ENCODE results near the gene ZNF512B.

Gene ZNF512B

DNA sequence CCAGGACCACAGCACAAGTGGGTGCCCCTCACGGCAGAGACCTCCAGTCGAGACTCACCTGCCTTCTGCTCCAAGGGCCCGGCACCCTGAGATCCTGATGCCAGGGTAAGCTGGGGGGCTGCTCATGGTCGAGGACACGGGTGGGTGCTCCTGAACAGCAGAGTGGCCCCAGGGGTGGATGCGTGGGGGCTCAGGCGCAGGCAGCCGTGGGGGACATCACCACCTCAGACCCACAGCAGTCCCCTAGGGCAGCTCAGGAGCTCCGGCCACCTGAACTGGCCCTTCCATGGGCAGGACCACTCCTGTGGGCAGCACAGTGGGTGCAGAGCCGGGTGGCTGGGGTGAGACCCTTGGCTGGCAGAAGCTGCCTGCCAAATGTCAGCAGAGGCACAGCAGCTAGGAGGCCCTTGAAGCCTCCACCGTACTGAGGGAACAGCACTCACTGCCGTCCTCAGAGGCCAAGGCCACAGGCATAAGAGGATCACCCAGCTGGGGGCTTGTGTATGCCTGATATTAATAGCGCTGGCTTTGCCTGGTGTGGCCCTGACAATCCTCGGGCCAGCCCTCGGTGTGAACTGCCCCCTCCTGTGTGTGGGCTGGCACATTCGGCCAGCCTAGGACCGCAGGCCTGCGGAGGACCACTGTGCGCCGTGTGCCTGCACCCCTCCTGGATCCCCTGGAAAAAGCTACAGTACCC lies 18.9 kb downstream of the ZNF512B start:
- TF ChIP-seq, protein P1, sequence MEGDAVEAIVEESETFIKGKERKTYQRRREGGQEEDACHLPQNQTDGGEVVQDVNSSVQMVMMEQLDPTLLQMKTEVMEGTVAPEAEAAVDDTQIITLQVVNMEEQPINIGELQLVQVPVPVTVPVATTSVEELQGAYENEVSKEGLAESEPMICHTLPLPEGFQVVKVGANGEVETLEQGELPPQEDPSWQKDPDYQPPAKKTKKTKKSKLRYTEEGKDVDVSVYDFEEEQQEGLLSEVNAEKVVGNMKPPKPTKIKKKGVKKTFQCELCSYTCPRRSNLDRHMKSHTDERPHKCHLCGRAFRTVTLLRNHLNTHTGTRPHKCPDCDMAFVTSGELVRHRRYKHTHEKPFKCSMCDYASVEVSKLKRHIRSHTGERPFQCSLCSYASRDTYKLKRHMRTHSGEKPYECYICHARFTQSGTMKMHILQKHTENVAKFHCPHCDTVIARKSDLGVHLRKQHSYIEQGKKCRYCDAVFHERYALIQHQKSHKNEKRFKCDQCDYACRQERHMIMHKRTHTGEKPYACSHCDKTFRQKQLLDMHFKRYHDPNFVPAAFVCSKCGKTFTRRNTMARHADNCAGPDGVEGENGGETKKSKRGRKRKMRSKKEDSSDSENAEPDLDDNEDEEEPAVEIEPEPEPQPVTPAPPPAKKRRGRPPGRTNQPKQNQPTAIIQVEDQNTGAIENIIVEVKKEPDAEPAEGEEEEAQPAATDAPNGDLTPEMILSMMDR (IDR thresholded peaks at IDR 0.05; ENCODE audit: insufficient read depth, low read depth, low read length, missing control alignments): no peak
- DNase-seq (ENCODE audit: low read depth): no peak
- H3K4me3 ChIP-seq (ENCODE audit: low read length): no peak overlapping the region

DNA sequence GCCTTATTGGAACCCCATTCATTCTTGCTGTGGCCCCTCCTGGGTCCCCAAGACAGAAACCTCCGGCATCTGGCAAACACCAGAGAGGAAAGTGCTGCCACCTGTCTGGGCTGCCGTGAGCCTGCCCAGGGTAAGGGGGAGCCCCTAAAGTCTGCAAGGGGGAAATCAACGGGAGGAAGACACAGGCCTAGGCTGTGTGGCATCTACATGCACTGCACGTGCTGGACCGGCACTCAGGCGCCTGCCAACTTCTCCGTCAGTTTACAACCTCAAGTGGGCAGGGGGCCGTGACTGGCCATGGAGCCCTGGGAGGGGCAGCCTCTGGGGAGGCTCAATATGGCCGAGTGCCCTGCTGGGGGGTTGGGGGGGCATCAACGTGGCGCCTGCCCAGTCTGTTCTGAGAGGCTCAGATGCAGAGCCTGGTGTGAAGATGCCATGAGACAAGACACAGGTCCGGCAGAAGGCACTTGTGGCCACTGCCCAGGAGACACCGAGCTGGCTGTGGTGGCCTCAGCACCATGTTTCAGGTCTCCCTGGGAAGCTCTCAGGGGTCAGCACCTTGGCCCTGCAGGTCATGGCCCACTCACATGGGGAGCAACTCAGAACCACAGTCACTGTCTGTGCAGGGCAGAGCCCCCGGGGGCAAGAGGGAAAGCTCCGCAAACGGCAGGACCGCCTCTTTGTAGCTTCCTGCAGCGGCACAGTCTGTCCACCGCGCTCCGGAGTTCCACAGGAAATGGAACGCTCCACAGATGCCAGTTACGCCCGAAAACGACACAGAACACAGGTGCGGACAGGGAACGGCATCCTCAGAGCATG lies 21.9 kb downstream of the ZNF512B start:
- DNase-seq (ENCODE audit: low read depth): no peak
- H3K4me3 ChIP-seq (ENCODE audit: low read length): no peak overlapping the region
- TF ChIP-seq, protein P1 (IDR thresholded peaks at IDR 0.05; ENCODE audit: insufficient read depth, low read depth, low read length, missing control alignments): no peak

DNA sequence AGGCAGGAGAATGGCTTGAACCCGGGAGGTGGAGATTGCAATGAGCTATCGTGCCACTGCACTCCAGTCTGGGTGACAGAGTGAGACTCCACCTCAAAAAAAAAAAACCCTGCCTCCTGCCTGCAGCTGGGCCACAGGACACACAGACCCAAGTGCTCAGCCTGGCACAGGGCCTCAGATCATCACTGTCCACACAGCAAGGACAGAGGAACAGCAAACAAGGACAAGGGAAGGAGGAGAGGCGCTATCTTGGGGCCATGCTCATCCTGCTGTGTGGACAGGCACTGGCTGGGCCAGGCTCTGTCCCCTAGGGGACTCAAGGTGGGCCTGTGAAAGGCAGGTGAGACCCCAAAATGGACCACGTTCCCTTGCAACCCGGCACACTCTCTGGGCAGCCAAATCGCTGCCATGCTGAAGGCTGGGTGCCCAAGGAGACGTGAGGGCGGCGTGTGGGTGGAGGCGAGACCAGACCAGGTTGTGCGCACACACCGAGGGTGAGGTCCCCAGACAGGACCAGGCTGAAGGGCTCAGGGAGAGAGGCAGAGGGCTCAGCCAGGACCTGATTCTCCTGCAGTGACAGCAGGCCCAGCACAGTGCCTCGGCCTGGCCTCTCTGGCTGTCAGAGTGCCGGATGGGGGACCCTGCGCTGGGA lies 22.6 kb downstream of the ZNF512B start:
- no peak overlapping the region for H3K4me3 ChIP-seq (ENCODE audit: low read length)
- TF ChIP-seq, protein P1 (IDR thresholded peaks at IDR 0.05; ENCODE audit: insufficient read depth, low read depth, low read length, missing control alignments): no peak
- no peak for DNase-seq (ENCODE audit: low read depth)

DNA sequence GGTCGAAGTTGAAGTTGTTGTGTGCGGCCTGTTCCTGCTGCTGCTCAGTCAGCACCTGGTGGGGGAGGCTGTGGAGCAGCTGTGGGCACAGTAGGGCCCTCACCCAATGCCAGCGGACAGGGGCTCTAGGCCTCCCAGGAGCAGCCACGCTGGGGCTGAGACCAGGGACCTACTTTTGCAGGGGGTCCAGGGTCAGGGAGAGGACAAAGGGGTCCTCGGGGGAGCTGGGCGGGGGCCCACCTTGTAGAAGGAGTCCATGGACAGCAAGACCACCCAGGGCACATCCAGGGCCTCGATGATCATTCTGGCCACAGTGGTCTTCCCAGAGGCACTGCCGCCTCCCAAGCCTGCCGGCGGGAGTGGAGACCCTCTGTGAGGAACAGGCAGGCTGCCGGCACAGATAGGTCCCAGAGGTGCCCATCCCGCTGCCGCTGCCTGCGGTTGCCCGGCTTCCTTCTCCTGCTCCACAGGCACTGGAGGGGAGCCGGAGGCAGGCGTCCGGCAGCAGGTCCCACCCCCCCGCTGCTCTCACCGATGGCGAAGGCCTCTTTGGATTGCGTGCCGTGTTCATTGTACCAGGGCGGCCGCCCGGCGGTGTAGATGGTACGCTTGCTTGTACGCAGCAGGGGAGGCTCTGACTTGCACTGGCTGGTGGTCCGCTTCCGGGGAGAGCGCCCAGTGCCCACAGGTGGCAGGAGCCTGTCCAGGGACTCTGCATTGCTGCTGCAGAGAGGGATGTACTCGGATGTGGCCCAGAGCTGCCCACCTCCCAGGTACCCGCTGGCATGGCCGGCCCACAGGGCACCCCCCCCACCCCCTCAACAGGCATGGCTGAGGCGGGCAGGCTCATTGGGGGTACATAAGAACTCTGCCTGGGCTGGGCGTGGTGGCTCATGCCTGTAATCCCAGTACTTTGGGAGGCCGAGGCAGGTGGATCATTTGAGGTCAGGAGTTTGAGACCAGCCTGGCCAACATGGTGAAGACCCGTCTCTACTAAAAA lies 23.5 kb downstream of the ZNF512B start:
- no peak for DNase-seq (ENCODE audit: low read depth)
- no peak overlapping the region for H3K4me3 ChIP-seq (ENCODE audit: low read length)
- TF ChIP-seq, protein P1 (IDR thresholded peaks at IDR 0.05; ENCODE audit: insufficient read depth, low read depth, low read length, missing control alignments): no peak

DNA sequence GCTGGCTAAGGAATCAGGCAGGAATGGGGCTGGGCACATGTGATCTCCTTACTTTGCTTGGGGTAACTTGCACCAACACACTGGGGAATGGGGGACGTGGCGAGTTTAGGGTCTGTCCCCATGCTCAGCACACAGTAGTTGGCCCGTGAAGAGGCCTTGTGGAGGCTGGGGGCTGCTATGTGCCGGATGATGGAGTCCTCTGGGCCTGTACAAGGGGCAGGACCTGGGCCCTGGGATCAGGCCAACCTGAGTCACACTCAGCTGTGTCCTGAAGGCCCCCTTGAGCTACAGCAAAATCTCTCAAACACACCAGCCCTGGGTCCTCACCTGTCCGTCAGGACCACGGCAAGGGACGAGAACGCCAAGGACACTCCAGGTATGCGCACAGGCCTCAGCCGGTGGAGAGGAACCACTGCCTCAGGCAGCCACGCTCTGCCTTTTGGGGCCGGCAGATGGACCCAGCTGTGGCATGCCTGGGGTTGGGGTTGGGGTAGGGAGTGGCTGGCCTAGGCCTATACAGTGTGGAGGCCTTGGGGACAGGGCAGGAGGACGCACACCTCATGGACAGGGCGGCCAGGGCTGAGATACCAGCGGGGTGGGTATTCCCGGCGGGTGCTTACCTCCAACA lies 24.6 kb downstream of the ZNF512B start:
- no peak for DNase-seq (ENCODE audit: low read depth)
- TF ChIP-seq, protein P1 (IDR thresholded peaks at IDR 0.05; ENCODE audit: insufficient read depth, low read depth, low read length, missing control alignments): no peak
- no peak overlapping the region for H3K4me3 ChIP-seq (ENCODE audit: low read length)

All from epithelial cell of esophagus (primary cell).